Keratinocyte (primary cell): ENCODE data around the gene SLC6A7. TPM values are rescaled to one million over a fixed set of nuclear protein-coding genes. Genes with fewer than 3 reads are reported as not detected.

Source experiments
- DNase-seq: peaks from one replicate; pipeline ENCODE4 v3.0.0-alpha.2; 2011; ENCODE audit warnings: low read depth, missing footprints, low spot score
- FAIRE-seq: peaks from 2 replicates; lab custom pipeline; 2011; peaks lifted over from hg19 to GRCh38; lab: Jason Lieb, UNC
- H2AFZ ChIP-seq: 2 replicates; pipeline ENCODE4 v1.6.0; 2012; ENCODE audit warnings: low read length, control low read depth, inconsistent platforms; ENCODE audit not compliant: control insufficient read depth
- H3K27ac ChIP-seq: 2 replicates; pipeline ENCODE4 v1.5.1; 2011; ENCODE audit warnings: low read length; ENCODE audit not compliant: control insufficient read depth, insufficient read depth
- H3K27me3 ChIP-seq: 3 replicates; pipeline ENCODE4 v1.6.0; 2011; ENCODE audit warnings: low read length; ENCODE audit not compliant: control insufficient read depth, insufficient read depth; ENCODE audit errors: extremely low read depth
- H3K36me3 ChIP-seq, 2 experiments: 2 replicates in 1 of 2; 3 replicates in 1 of 2; pipeline ENCODE4 v1.5.1; 2011; ENCODE audit warnings: low read length in 2 of 2, mild to moderate bottlenecking in 1 of 2; ENCODE audit not compliant: control insufficient read depth in 2 of 2, insufficient read depth in 2 of 2; ENCODE audit errors: extremely low read depth in 1 of 2
- H3K4me1 ChIP-seq: 3 replicates; pipeline ENCODE4 v1.5.1; 2011; ENCODE audit warnings: low read length; ENCODE audit not compliant: control insufficient read depth, insufficient read depth; ENCODE audit errors: extremely low read depth
- H3K4me2 ChIP-seq: 3 replicates; pipeline ENCODE4 v1.6.0; 2011; ENCODE audit warnings: low read depth, low read length; ENCODE audit not compliant: control insufficient read depth, insufficient read depth; ENCODE audit errors: extremely low read depth
- H3K4me3 ChIP-seq, 3 experiments: fragments of 200-600 bp in 1 of 3; sonication (generic) in 1 of 3; 2 replicates in 2 of 3; 3 replicates in 1 of 3; pipeline ENCODE4 v1.5.1; 2011 to 2016; ENCODE audit warnings: low read length in 3 of 3, mild to moderate bottlenecking in 3 of 3, control low read depth in 2 of 3, inconsistent platforms in 1 of 3, low read depth in 1 of 3, mixed read lengths in 1 of 3, mixed run types in 1 of 3, moderate library complexity in 1 of 3; ENCODE audit not compliant: control insufficient read depth in 2 of 3, insufficient read depth in 2 of 3; ENCODE audit errors: extremely low read depth in 1 of 3
- H3K79me2 ChIP-seq: 2 replicates; pipeline ENCODE4 v1.6.0; 2012; ENCODE audit warnings: low read length; ENCODE audit not compliant: control insufficient read depth, insufficient read depth
- H3K9ac ChIP-seq: 3 replicates; pipeline ENCODE4 v1.6.0; 2011; ENCODE audit warnings: low read length; ENCODE audit not compliant: control insufficient read depth, insufficient read depth; ENCODE audit errors: extremely low read depth
- H3K9me1 ChIP-seq: 3 replicates; pipeline ENCODE4 v1.6.0; 2011; ENCODE audit warnings: low read length; ENCODE audit not compliant: control insufficient read depth, insufficient read depth; ENCODE audit errors: extremely low read depth
- H3K9me3 ChIP-seq: 2 replicates; pipeline ENCODE4 v1.5.1; 2012; ENCODE audit warnings: low read depth, low read length; ENCODE audit not compliant: control insufficient read depth
- H4K20me1 ChIP-seq: 3 replicates; pipeline ENCODE4 v1.6.0; 2011; ENCODE audit warnings: low read length; ENCODE audit not compliant: control insufficient read depth, insufficient read depth; ENCODE audit errors: extremely low read depth
- EZH2 ChIP-seq: IDR thresholded peaks from one replicate; pipeline ENCODE4 v1.6.1; 2012; ENCODE audit warnings: inconsistent platforms, mild to moderate bottlenecking, low read length, moderate library complexity
- dilution Hi-C: fragments of 300-500 bp; cut with MboI; formaldehyde crosslinking; loops from one replicate; pipeline ENCODE4 v1.7.0; 2020; ENCODE audit warnings: low sequenced_read_pairs; ENCODE audit not compliant: extremely low pct_ligation_motif_present
- polyA plus RNA-seq, 5 experiments: library from polyadenylated mRNA; depleted of rRNA in 3 of 5; stranded (reverse) in 3 of 5; stranded (forward) in 1 of 5; unstranded in 1 of 5; fragments of >200 nt; gene quantifications; 1 replicate in 1 of 5; 2 replicates in 3 of 5; 3 replicates in 1 of 5; pipeline versions ENCODE4 v1.2.1 to v1.2.3, GENCODE V29; 2011 to 2012; ENCODE audit warnings: missing spikeins in 2 of 5, low read depth in 1 of 5, low replicate concordance in 1 of 5
- TF ChIP-seq, protein P1 (sequence below), 3 experiments: IDR thresholded peaks in 1 of 3; conservative IDR thresholded peaks in 1 of 3; optimal IDR thresholded peaks in 1 of 3; 2 replicates in 2 of 3; 3 replicates in 1 of 3; pipeline versions ENCODE3 to v1.5.1; 2011; ENCODE audit warnings: low read length in 3 of 3, mild to moderate bottlenecking in 3 of 3, moderate library complexity in 2 of 3, control low read depth in 1 of 3, inconsistent platforms in 1 of 3; ENCODE audit not compliant: insufficient read depth in 2 of 3; ENCODE audit errors: extremely low read depth in 1 of 3

SLC6A7 gene
- polyA plus RNA-seq, 1 donor (not counting 4 experiments of a cell fraction or from before 2014, with no cell fraction given) = not detected

DNA sequence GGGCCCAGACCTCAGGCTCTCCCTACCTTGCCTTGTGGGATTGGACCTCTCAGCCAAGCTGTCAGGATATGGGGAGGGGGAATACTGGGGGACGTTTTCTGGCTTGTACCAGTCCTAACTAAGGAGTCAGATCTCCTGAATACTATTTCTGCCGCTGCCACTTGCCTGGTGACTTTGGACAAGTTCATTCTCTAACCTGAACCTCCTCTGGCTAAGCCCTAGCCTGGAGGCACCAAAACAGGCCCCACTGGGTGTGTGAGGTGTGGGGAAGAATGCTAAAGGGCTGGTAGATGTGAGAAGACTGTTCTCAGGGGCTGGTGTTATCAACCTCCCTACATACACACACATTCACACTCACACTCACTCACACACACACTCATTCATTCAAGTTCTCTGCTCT is 1.1 kb downstream of the SLC6A7 start:
- Histone ChIP-seq H3K9me1 (no peaks in the 10 kb centered on the region), H3K4me3 (no peak overlapping the region), H3K9me3 (no peaks in the 10 kb centered on the region), H3K4me2 (no peak overlapping the region), H3K4me1 (no peaks in the 10 kb centered on the region), H3K27me3 (peaks cover 66% of the 10 kb centered on the region), H2AFZ (no peak overlapping the region), H3K79me2 (no peaks in the 10 kb centered on the region), H4K20me1 (no peaks in the 10 kb centered on the region), H3K27ac (no peak overlapping the region), H3K36me3 (no peaks in the 10 kb centered on the region), H3K9ac (no peak overlapping the region)
- dilution Hi-C loops = no loop called here
- DNase-seq = no peak
- FAIRE-seq = no peak
- no peak for TF ChIP-seq EZH2
- TF ChIP-seq, protein P1, sequence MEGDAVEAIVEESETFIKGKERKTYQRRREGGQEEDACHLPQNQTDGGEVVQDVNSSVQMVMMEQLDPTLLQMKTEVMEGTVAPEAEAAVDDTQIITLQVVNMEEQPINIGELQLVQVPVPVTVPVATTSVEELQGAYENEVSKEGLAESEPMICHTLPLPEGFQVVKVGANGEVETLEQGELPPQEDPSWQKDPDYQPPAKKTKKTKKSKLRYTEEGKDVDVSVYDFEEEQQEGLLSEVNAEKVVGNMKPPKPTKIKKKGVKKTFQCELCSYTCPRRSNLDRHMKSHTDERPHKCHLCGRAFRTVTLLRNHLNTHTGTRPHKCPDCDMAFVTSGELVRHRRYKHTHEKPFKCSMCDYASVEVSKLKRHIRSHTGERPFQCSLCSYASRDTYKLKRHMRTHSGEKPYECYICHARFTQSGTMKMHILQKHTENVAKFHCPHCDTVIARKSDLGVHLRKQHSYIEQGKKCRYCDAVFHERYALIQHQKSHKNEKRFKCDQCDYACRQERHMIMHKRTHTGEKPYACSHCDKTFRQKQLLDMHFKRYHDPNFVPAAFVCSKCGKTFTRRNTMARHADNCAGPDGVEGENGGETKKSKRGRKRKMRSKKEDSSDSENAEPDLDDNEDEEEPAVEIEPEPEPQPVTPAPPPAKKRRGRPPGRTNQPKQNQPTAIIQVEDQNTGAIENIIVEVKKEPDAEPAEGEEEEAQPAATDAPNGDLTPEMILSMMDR (optimal IDR thresholded peaks at IDR 0.05 in 1 of 3, IDR thresholded peaks at IDR 0.05 in 1 of 3, conservative IDR thresholded peaks at IDR 0.05 in 1 of 3; ENCODE audit: extremely low read depth in 1 of 3, insufficient read depth in 2 of 3, low read length in 3 of 3) = no peak

DNA sequence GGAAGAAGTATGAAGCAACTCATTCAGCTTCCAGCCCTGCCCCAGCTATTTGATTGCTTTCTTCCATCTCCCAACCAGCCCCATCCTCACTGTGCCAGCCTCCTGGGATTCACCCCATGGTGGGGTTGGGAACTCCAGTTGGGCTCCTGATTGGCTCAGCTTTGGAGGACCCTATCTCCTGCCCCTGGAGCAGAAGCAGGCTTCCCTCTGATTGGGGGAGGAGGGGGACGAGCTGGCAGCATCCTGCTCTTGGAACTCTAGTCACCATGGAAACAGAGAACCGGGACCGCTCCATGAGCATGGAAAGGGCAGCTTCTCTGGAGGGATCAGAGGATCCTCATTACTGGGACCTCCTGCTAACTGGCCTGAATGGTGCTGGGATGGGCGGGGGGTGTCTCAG is 2.6 kb downstream of the SLC6A7 start:
- H3K9me1 ChIP-seq = no peaks in the 10 kb centered on the region
- no peaks in the 10 kb centered on the region for H4K20me1 ChIP-seq
- H3K9ac ChIP-seq = no peak overlapping the region
- H3K4me3 ChIP-seq = no peak overlapping the region
- DNase-seq (no peak), FAIRE-seq (no peak)
- dilution Hi-C loops = no loop called here
- H3K27ac ChIP-seq = no peak overlapping the region
- TF ChIP-seq, protein P1 (optimal IDR thresholded peaks at IDR 0.05 in 1 of 3, IDR thresholded peaks at IDR 0.05 in 1 of 3, conservative IDR thresholded peaks at IDR 0.05 in 1 of 3; ENCODE audit: extremely low read depth in 1 of 3, insufficient read depth in 2 of 3, low read length in 3 of 3) = no peak
- TF ChIP-seq EZH2 = peak; percentile 14
- no peaks in the 10 kb centered on the region for H3K4me1 ChIP-seq
- H3K9me3 ChIP-seq = no peaks in the 10 kb centered on the region
- H3K36me3 ChIP-seq = no peaks in the 10 kb centered on the region
- H3K27me3 ChIP-seq = peaks cover 67% of the 10 kb centered on the region
- H3K79me2 ChIP-seq = no peaks in the 10 kb centered on the region
- H2AFZ ChIP-seq = no peak overlapping the region
- H3K4me2 ChIP-seq = no peak overlapping the region
